Tibial nerve (tissue), 4 donors: ENCODE data around the gene TUBA1A.

Experiments
- CTCF ChIP-seq, 5 experiments: fragments of 200-600 bp in 3 of 5; fragments of 450-650 bp in 2 of 5; sonication (generic) in 3 of 5; IDR thresholded peaks; one replicate each; pipeline ENCODE4 v1.5.1; 2016 to 2019; ENCODE audit warnings: antibody characterized with exemption in 5 of 5, mild to moderate bottlenecking in 3 of 5, moderate library complexity in 2 of 5
- EP300 ChIP-seq, 2 donors: sonication (generic); formaldehyde crosslinking; IDR thresholded peaks; one replicate each; pipeline ENCODE4 v1.6.1; 2017; ENCODE audit warnings: antibody characterized with exemption in 2 of 2, mild to moderate bottlenecking in 1 of 2

GRCh38 chr12:49170924-49171323, 18.0 kb downstream of the TUBA1A start:
- TF ChIP-seq CTCF (IDR thresholded peaks at IDR 0.05) (no peak), EP300 (IDR thresholded peaks at IDR 0.05) (no peak)
